Activated T-cell treated with anti-CD3 and anti-CD28 coated beads, Interleukin-2, amount 50 U/mL, for 72 hours (primary cell): ENCODE results near the gene EPS15. TPM values are rescaled to one million over a fixed set of nuclear protein-coding genes. Genes with fewer than 3 reads are reported as not detected.

ENCODE experiments used
- ATAC-seq, 2 donors: fragments of 150-1000 bp; cut with Tn5 transposase; replicated peaks in 1 of 2; 2 replicates each; pipeline ENCODE4 v1.10.0; 2021; ENCODE audit warnings: moderate library complexity in 2 of 2, mild to moderate bottlenecking in 1 of 2
- DNase-seq, 2 donors: peaks; one replicate each; pipeline ENCODE4 v3.0.0; 2021 to 2022; ENCODE audit warnings: mixed read lengths in 1 of 2
- H3K27ac Mint-ChIP-seq: one replicate; pipeline ENCODE4 v1.8.0; 2022; ENCODE audit warnings: mild to moderate bottlenecking, moderate library complexity, mixed read lengths
- H3K27me3 Mint-ChIP-seq: one replicate; pipeline ENCODE4 v1.8.0; 2022; ENCODE audit warnings: low read depth, mixed read lengths
- H3K36me3 Mint-ChIP-seq, 2 donors: one replicate each; pipeline ENCODE4 v1.8.0; 2022; ENCODE audit warnings: mixed read lengths in 2 of 2, mild to moderate bottlenecking in 1 of 2; ENCODE audit not compliant: insufficient read depth in 2 of 2
- H3K4me1 Mint-ChIP-seq: one replicate; pipeline ENCODE4 v1.8.0; 2022; ENCODE audit warnings: low read depth, mixed read lengths
- H3K4me3 Mint-ChIP-seq, 2 donors: one replicate each; pipeline ENCODE4 v1.8.0; 2022; ENCODE audit warnings: mild to moderate bottlenecking in 2 of 2, mixed read lengths in 2 of 2, moderate library complexity in 2 of 2
- H3K9me3 Mint-ChIP-seq, 2 donors: one replicate each; pipeline ENCODE4 v1.8.0; 2022; ENCODE audit warnings: mixed read lengths in 2 of 2
- total RNA-seq, 2 donors: library from RNA; stranded (reverse); gene quantifications; one replicate each; pipeline ENCODE4 v1.2.3, GENCODE V29; 2022

EPS15 gene
- total RNA-seq, 2 donors from 2014 or later, result 78.0 to 84.0 TPM

DNA sequence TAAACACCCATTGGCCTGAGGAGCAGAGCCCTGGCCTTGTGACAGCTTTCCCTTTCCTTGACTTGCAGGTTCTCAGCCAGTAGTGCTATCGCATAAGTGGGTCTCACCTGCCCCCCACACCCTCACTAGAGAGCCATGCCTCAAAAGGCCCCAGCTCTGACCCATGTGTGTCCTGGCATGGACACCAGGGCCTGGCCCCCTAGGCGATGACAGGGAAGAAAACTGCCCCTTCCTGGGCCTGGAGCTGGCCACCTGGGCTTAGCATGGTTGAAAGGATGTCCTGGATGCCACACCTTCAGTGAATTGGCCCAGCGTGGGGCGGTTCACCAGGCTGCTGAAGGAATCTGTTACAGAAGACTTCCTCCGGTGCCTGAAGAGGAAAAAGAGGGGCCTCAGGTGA lies 207.2 kb downstream of the EPS15 start:
- Mint-ChIP-seq H3K4me3 (no peak overlapping the region), H3K27ac (no peak overlapping the region), H3K36me3 (no peaks in the 10 kb centered on the region), H3K27me3 (no peaks in the 10 kb centered on the region), H3K9me3 (no peaks in the 10 kb centered on the region), H3K4me1 (peaks cover 34% of the 10 kb centered on the region)
- DNase-seq (no peak), ATAC-seq (no peak)

- no peak for ATAC-seq
- DNase-seq, result no peak
- no peak overlapping the region for H3K27ac Mint-ChIP-seq
Measured at GRCh38 chr1:51310871-51311613, 208.0 kb downstream of the EPS15 start.

DNA sequence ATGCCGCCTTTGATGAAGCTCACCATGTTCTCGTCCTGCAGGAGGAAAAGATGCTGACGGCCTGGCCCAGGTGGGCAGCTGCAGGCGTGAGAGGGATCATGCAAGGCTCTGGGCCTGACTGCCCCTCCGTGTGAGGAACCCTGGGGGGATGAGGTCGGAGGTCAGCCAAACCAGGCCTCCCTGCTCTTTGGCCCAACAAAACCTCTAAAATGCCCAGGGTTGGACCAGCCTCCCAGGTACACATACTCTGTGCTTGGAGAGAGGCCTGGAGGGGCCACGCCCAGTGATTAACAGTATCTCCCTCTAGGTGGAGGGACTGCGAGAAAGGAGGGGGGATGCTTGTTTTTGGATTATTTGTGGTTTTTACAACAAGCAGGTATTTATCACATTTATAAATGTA lies 209.8 kb downstream of the EPS15 start:
- Mint-ChIP-seq H3K4me3 (no peak overlapping the region), H3K4me1 (peaks cover 21% of the 10 kb centered on the region), H3K27ac (no peak overlapping the region), H3K27me3 (no peaks in the 10 kb centered on the region), H3K36me3 (no peaks in the 10 kb centered on the region), H3K9me3 (no peaks in the 10 kb centered on the region)
- ATAC-seq (no peak), DNase-seq (no peak)

More at GRCh38 chr1:51310871-51311613, 208.0 kb downstream of the EPS15 start:
- no peaks in the 10 kb centered on the region for H3K27me3 Mint-ChIP-seq
- H3K4me1 Mint-ChIP-seq, result peaks cover 30% of the 10 kb centered on the region
- no peaks in the 10 kb centered on the region for H3K9me3 Mint-ChIP-seq
- H3K36me3 Mint-ChIP-seq, result no peaks in the 10 kb centered on the region
- H3K4me3 Mint-ChIP-seq, result no peak overlapping the region

DNA sequence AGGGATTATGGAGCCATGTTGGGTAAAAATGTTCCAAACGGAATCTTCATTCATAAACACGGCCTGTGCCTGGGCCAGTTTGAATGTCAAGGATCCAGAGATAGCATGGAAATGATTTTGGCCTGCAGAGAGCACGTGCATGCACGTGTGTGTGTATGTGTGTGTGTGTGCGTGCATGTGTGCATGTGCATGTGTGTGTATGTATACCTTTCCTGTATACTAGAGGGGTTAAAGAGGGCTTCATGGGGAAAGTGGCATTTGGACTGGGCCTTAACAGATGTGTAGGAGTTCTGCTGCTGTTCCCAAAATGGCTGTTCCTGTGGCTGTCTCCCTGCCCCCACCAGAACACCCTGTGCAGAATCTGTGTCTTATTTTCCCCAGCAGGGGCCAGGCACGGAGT lies 210.4 kb downstream of the EPS15 start:
- Mint-ChIP-seq H3K27me3 (no peaks in the 10 kb centered on the region), H3K4me1 (peaks cover 21% of the 10 kb centered on the region), H3K9me3 (no peaks in the 10 kb centered on the region), H3K27ac (no peak overlapping the region), H3K36me3 (no peaks in the 10 kb centered on the region), H3K4me3 (no peak overlapping the region)
- no peak for DNase-seq
- no peak for ATAC-seq

- H3K4me1 Mint-ChIP-seq, result peaks cover 22% of the 10 kb centered on the region
- no peaks in the 10 kb centered on the region for H3K27me3 Mint-ChIP-seq
- no peaks in the 10 kb centered on the region for H3K36me3 Mint-ChIP-seq
- H3K9me3 Mint-ChIP-seq, result no peaks in the 10 kb centered on the region
- no peak overlapping the region for H3K4me3 Mint-ChIP-seq
- no peak for DNase-seq
- no peak overlapping the region for H3K27ac Mint-ChIP-seq
- no peak for ATAC-seq
Measured at GRCh38 chr1:51306950-51307349, 212.1 kb downstream of the EPS15 start.

- H3K4me1 Mint-ChIP-seq, result peaks cover 28% of the 10 kb centered on the region
- H3K27me3 Mint-ChIP-seq, result no peaks in the 10 kb centered on the region
- no peak overlapping the region for H3K27ac Mint-ChIP-seq
- H3K36me3 Mint-ChIP-seq, result no peaks in the 10 kb centered on the region
- no peak for ATAC-seq
- H3K9me3 Mint-ChIP-seq, result no peaks in the 10 kb centered on the region
- H3K4me3 Mint-ChIP-seq, result no peak overlapping the region
- no peak for DNase-seq
Measured at GRCh38 chr1:51305371-51305823, 213.7 kb downstream of the EPS15 start.

DNA sequence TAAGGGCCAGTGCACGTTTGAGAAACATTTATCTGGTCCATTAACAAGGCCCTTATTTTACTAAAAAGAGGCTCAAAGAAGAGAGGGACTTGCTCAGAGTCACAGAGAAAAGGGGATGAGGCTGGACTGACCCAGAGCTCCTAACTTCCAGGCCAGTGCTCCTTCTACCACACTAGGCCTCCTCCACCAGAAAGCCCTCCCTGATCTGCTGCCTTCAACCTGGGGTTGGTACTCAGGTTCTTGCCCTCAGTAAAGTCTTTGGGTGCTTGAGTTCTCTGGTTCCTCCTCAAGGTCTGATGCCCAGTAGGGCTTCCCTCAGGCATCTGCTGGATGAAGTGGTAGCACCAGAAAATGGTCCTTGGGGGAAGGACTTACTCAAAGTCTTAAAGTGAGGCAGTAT lies 214.7 kb downstream of the EPS15 start:
- Mint-ChIP-seq H3K27me3 (no peaks in the 10 kb centered on the region), H3K36me3 (no peaks in the 10 kb centered on the region)

More for the DNA sequence above, 214.7 kb downstream of the EPS15 start:
- Mint-ChIP-seq H3K4me3 (no peak overlapping the region), H3K27ac (no peak overlapping the region), H3K9me3 (no peaks in the 10 kb centered on the region), H3K4me1 (peaks cover 28% of the 10 kb centered on the region)
- no peak for DNase-seq
- ATAC-seq, result no peak

Other genes with a start within 250 kb of the EPS15 start
- gene TTC39A, start 188.7 kb downstream of the EPS15 start, total RNA-seq, result under 1 TPM; 0.51 to 0.77 TPM
- 10 to 100 TPM; 59.0 to 59.7 TPM for gene OSBPL9, start 97.8 kb upstream of the EPS15 start, total RNA-seq